ENCODE results near the gene CRNKL1.

DNA sequence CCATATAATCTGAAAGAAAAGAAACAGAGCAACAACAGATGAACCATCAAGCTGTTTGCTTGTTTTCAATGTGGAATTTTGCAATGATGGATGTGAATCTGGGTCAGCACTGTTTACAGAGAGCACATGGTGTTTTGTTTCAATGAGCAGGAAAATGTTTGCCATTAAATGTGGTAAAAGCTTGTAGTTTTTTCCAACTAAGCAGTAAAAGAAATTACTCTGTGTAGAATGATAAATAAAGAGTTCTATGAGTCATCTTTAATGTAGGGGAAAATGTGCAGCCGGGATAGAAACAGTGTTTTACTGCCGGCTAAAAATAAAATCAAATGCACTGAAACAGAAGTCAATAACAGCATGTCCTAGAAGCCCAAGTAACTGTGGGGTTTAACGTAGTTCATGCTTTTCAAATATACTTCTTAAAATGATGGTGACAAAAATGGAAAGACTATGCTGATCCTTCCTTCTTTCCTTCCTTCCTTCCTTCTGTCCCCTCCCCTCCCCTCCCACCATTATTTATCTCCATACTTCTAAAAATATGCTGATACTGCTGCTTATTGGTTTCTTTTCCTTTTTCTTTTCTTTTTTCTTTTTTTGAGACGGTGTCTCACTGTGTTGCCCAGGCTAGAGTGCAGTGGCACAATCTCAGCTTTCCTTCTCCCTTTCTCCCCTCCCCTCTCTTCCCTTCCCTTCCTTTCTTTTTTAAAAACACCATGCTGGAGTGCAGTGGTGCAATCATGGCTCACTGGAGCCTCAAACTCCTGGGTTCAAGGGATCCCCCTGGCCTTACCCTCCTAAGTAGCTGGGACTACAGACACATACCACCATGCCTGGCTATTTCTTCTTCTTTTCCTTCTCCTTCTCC is 41.4 kb downstream of the CRNKL1 start:
- no peak for TF ChIP-seq CTCF (IDR thresholded peaks at IDR 0.05; ENCODE audit: insufficient read depth, low read length, poor library complexity, severe bottlenecking)
- TF ChIP-seq EZH2phosphoT487 (conservative IDR thresholded peaks at IDR 0.05; ENCODE audit: low read length): no peak
